C4-2B (cell line): ENCODE measurements around the gene GPR63.

ENCODE experiments used
- H3K27ac ChIP-seq: fragments of 450-650 bp; 2 replicates; pipeline ENCODE4 v1.5.1; 2017
- CTCF ChIP-seq: fragments of 450-650 bp; conservative IDR thresholded peaks from 2 replicates; pipeline ENCODE4 v1.5.1; 2017; ENCODE audit warnings: mild to moderate bottlenecking
- ZFX ChIP-seq: fragments of 450-650 bp; IDR thresholded peaks from 2 replicates; pipeline ENCODE4 v1.6.1; 2017

GPR63 gene

DNA sequence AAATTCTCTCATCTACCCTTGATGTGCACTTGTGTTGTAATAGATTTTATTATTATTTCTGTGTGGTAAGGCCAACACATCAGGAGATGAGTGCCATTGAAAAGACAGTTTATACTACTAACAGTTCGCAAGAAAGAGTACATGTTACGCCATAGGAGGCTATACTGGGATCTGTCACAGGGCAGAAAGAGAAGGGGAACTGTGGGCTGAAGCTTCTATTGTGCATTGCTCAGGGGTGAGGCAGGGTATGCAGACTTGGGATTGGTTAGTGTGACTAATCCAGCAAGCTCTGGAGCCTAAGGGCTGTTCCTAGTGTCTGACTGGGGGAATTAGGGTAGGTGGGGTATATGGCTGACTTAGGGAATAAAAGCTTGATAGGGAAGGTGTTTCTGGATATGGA lies 50.9 kb downstream of the GPR63 start:
- TF ChIP-seq CTCF (no peak), ZFX (no peak)
- H3K27ac ChIP-seq: no peak overlapping the region

GRCh38 chr6:96784650-96785049 lies 52.6 kb downstream of the GPR63 start:
- H3K27ac ChIP-seq: no peak overlapping the region
- TF ChIP-seq CTCF (no peak), ZFX (no peak)

DNA sequence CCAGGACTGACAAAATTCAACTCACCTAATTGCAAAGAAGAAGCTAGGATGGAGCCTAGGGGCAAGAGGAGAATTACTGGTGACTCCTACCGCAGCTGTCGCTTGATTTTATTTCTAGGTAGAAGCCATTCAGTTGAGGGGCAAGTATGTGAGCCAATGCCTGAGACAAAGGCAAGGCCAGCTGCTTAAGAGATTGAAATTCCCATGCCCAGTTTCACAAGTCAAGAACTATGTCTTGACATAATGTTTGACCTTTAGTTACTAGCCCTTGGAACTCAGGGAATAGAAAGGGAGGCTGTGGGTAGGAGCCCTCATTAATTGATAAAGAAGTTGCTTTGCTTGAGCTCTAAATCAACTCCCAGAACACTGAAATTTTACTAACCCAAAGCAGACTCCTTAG lies 54.0 kb downstream of the GPR63 start:
- TF ChIP-seq CTCF (no peak), ZFX (no peak)
- no peak overlapping the region for H3K27ac ChIP-seq

- TF ChIP-seq CTCF: no peak
- no peak for TF ChIP-seq ZFX
- no peak overlapping the region for H3K27ac ChIP-seq
These were observed 55.7 kb downstream of the GPR63 start for GRCh38 chr6:96781557-96781956.

DNA sequence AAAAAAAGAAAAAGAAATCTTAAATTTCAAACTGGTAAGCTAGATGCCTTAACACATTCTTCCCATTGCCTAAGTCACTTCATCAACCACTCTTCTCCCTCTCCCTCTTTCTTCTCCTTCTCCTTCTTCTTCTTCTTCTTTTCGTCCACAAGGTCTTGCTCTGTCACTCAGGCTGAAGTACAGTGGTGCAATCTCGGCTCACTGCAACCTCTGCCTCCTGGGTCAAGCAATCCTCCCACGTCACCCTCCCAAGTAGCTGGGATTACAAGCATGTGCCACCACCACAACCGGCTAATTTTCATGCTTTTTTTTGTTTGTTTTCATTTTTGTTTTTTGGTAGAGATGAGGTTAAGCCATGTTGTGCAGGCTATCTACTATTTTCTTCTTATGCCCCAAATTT lies 60.2 kb downstream of the GPR63 start:
- H3K27ac ChIP-seq: no peak overlapping the region
- TF ChIP-seq ZFX: no peak
- no peak for TF ChIP-seq CTCF

GRCh38 chr6:96775727-96776400 lies 61.4 kb downstream of the GPR63 start:
- H3K27ac ChIP-seq: no peak overlapping the region
- no peak for TF ChIP-seq CTCF
- TF ChIP-seq ZFX: no peak

DNA sequence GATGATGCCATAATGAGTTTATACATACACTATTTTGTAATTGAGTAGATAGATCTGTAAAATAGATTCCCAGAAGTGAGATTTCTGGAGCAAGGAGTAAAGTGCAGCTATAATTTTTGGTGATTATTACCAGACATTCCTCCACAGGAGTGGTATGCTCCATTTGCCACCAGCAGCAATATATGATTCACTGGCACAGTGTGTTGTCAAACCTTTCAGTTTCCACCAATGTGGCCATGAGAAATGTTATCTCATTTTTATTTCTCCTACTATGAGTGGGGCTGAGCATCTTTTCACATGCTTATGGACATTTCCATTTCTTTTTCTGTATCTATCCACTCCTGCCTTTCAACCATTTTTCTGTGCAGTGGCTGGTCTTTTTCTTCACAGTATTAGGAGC lies 70.5 kb downstream of the GPR63 start:
- no peak for TF ChIP-seq ZFX
- TF ChIP-seq CTCF: no peak
- no peak overlapping the region for H3K27ac ChIP-seq
